ENCODE measurements around the gene NAPA. TPM values are rescaled to one million over a fixed set of nuclear protein-coding genes. Genes with fewer than 3 reads are reported as not detected.

NAPA gene
- total and polyA plus RNA-seq, 10 donors, result 51.3 to 171 (median 89.8) TPM

GRCh38 chr19:47537493-47537892 lies 22.6 kb upstream of the NAPA start:
- Histone ChIP-seq H3K36me3 (no peaks in the 10 kb centered on the region), H3K27ac (no peak overlapping the region), H3K9me3 (no peaks in the 10 kb centered on the region), H3K4me1 (peaks cover 0 to 31% (median 0%) of the 10 kb centered on the region in 6 donors), H3K4me3 (no peak overlapping the region), H3K27me3 (replicated peaks in 1 of 7) (peaks cover 0 to 16% (median 0%) of the 10 kb centered on the region in 7 donors)
- WGBS, 5 donors, result 78 to 91% (median 87%) methylated on average over 4 of the region's 4 CpGs
- intact Hi-C loops (cut with DNase I; ENCODE audit: low total_unique reads), result no loop called here
- DNase-seq, result no peak
- TF ChIP-seq POLR2AphosphoS5 (IDR thresholded peaks at IDR 0.05) (no peak), CTCF (IDR thresholded peaks at IDR 0.05 in 8 of 11, conservative IDR thresholded peaks at IDR 0.05 in 3 of 11) (no peak), POLR2A (IDR thresholded peaks at IDR 0.05) (no peak)

GRCh38 chr19:47534628-47535027 lies 19.8 kb upstream of the NAPA start:
- Histone ChIP-seq H3K4me1 (peaks cover 0 to 3% (median 0%) of the 10 kb centered on the region in 6 donors), H3K9me3 (no peaks in the 10 kb centered on the region), H3K27ac (no peak overlapping the region), H3K4me3 (no peak overlapping the region), H3K36me3 (no peaks in the 10 kb centered on the region), H3K27me3 (replicated peaks in 1 of 7) (peaks cover 0 to 16% (median 0%) of the 10 kb centered on the region in 7 donors)
- WGBS, 5 donors, result 50 to 79% (median 53%) methylated on average over 1 of the region's 1 CpG
- no peak for TF ChIP-seq POLR2AphosphoS5 (IDR thresholded peaks at IDR 0.05)
- no peak for TF ChIP-seq CTCF (IDR thresholded peaks at IDR 0.05 in 8 of 11, conservative IDR thresholded peaks at IDR 0.05 in 3 of 11)
- TF ChIP-seq POLR2A (IDR thresholded peaks at IDR 0.05), result no peak
- DNase-seq, result no peak
- intact Hi-C loops (cut with DNase I; ENCODE audit: low total_unique reads), result no loop called here

- DNase-seq, result no peak
- intact Hi-C loops (cut with DNase I; ENCODE audit: low total_unique reads), result no loop called here
- no peaks in the 10 kb centered on the region for H3K4me1 ChIP-seq
- H3K27ac ChIP-seq, result no peak overlapping the region
- H3K4me3 ChIP-seq, result no peak overlapping the region
- H3K9me3 ChIP-seq, result no peaks in the 10 kb centered on the region
- H3K36me3 ChIP-seq, result no peaks in the 10 kb centered on the region
- WGBS, 5 donors, result 53 to 67% (median 55%) methylated on average over 10 to 14 of the region's 14 CpGs
- peaks cover 0 to 10% (median 0%) of the 10 kb centered on the region in 7 donors for H3K27me3 ChIP-seq (replicated peaks in 1 of 7)
- TF ChIP-seq POLR2A (IDR thresholded peaks at IDR 0.05), result no peak
- no peak for TF ChIP-seq POLR2AphosphoS5 (IDR thresholded peaks at IDR 0.05)
- TF ChIP-seq CTCF (IDR thresholded peaks at IDR 0.05 in 8 of 11, conservative IDR thresholded peaks at IDR 0.05 in 3 of 11), result no peak
These were observed 17.0 kb upstream of the NAPA start for GRCh38 chr19:47531640-47532387.

GRCh38 chr19:47529018-47529742 lies 14.3 kb upstream of the NAPA start:
- Histone ChIP-seq H3K9me3 (no peaks in the 10 kb centered on the region), H3K27ac (no peak overlapping the region), H3K27me3 (replicated peaks in 1 of 7) (peaks cover 0 to 24% (median 0%) of the 10 kb centered on the region in 7 donors), H3K36me3 (no peaks in the 10 kb centered on the region), H3K4me1 (peaks cover 0 to 2% (median 0%) of the 10 kb centered on the region in 6 donors), H3K4me3 (no peak overlapping the region)
- 80 to 88% (median 84%) methylated on average over 15 to 16 of the region's 16 CpGs for WGBS, 5 donors
- no peak for DNase-seq
- no peak for TF ChIP-seq CTCF (IDR thresholded peaks at IDR 0.05 in 8 of 11, conservative IDR thresholded peaks at IDR 0.05 in 3 of 11)
- intact Hi-C loops (cut with DNase I; ENCODE audit: low total_unique reads), result no loop called here

Data from spleen (tissue), 11 donors.